NCI-H2029 (cell line): ENCODE data around the gene SOBP.
A peak's percentile ranks its signal among the peaks of the same experiment; 100 is the strongest.

Experiments used
- DNase-seq: peaks from one replicate; lab custom pipeline; 2025; lab: John Stamatoyannopoulos, UW

The SOBP gene

GRCh38 chr6:107690643-107691061, 200.7 kb downstream of the SOBP start:
- DNase-seq = no peak

- no peak for DNase-seq
These were observed 201.3 kb downstream of the SOBP start for GRCh38 chr6:107691062-107691751.

GRCh38 chr6:107692351-107692750, 202.4 kb downstream of the SOBP start:
- no peak for DNase-seq

- no peak for DNase-seq
These were observed 205.3 kb downstream of the SOBP start for GRCh38 chr6:107695061-107695720.

GRCh38 chr6:107697682-107698081, 207.8 kb downstream of the SOBP start:
- DNase-seq = no peak

- no peak for DNase-seq
These were observed 208.2 kb downstream of the SOBP start for GRCh38 chr6:107698146-107698545.

- no peak for DNase-seq
These were observed 209.3 kb downstream of the SOBP start for GRCh38 chr6:107699254-107699653.

GRCh38 chr6:107699697-107700325, 209.9 kb downstream of the SOBP start:
- DNase-seq = no peak

GRCh38 chr6:107703606-107704005, 213.7 kb downstream of the SOBP start:
- no peak for DNase-seq

GRCh38 chr6:107704347-107705013, 214.6 kb downstream of the SOBP start:
- no peak for DNase-seq

- no peak for DNase-seq
These were observed 216.7 kb downstream of the SOBP start for GRCh38 chr6:107706516-107707115.

GRCh38 chr6:107707346-107708275, 217.7 kb downstream of the SOBP start:
- peak; percentile 87 for DNase-seq

- DNase-seq = no peak
These were observed 218.5 kb downstream of the SOBP start for GRCh38 chr6:107708435-107708834.

- DNase-seq = no peak
These were observed 219.4 kb downstream of the SOBP start for GRCh38 chr6:107709341-107709740.
